Astrocyte of the spinal cord (primary cell): Measurements from ENCODE around the gene KANSL1.

Source experiments
- DNase-seq: peaks from one replicate; pipeline ENCODE4 v3.0.0; 2011; ENCODE audit warnings: low read depth, low spot score
- H3K4me3 ChIP-seq: 2 replicates; pipeline ENCODE4 v1.5.1; 2011; ENCODE audit warnings: low read depth, mild to moderate bottlenecking, low read length, moderate library complexity
- CTCF ChIP-seq: IDR thresholded peaks from 2 replicates; pipeline ENCODE4 v1.5.1; 2012; ENCODE audit warnings: low read depth, mild to moderate bottlenecking, low read length, inconsistent platforms
- in situ Hi-C: cut with HindIII; loops from 2 replicates; pipeline ENCODE4 v1.10.0; 2017; ENCODE audit warnings: low sequenced_read_pairs

The KANSL1 gene

GRCh38 chr17:46123607-46124006 is 69.6 kb downstream of the KANSL1 start:
- in situ Hi-C loops: no loop called here
- H3K4me3 ChIP-seq: no peak overlapping the region
- TF ChIP-seq CTCF: no peak

GRCh38 chr17:46122486-46122871 is 70.8 kb downstream of the KANSL1 start:
- in situ Hi-C loops: no loop called here

More at GRCh38 chr17:46123607-46124006, 69.6 kb downstream of the KANSL1 start:
- no peak for DNase-seq

GRCh38 chr17:46121841-46122485 is 71.3 kb downstream of the KANSL1 start:
- DNase-seq: no peak
- no peak for TF ChIP-seq CTCF
- H3K4me3 ChIP-seq: no peak overlapping the region
- in situ Hi-C loops: no loop called here

More at GRCh38 chr17:46122486-46122871, 70.8 kb downstream of the KANSL1 start:
- no peak for DNase-seq
- no peak for TF ChIP-seq CTCF
- no peak overlapping the region for H3K4me3 ChIP-seq

GRCh38 chr17:46121165-46121764 is 72.0 kb downstream of the KANSL1 start:
- in situ Hi-C loops: no loop called here
- no peak for DNase-seq
- no peak overlapping the region for H3K4me3 ChIP-seq
- no peak for TF ChIP-seq CTCF

GRCh38 chr17:46120537-46120936 is 72.7 kb downstream of the KANSL1 start:
- no peak for TF ChIP-seq CTCF
- in situ Hi-C loops: no loop called here
- H3K4me3 ChIP-seq: no peak overlapping the region
- DNase-seq: no peak

GRCh38 chr17:46120078-46120477 is 73.2 kb downstream of the KANSL1 start:
- no peak for TF ChIP-seq CTCF
- DNase-seq: no peak
- in situ Hi-C loops: no loop called here
- no peak overlapping the region for H3K4me3 ChIP-seq
